ENCODE data around the gene ALG11. TPM values are rescaled to one million over a fixed set of nuclear protein-coding genes. Genes with fewer than 3 reads are reported as not detected.

The ALG11 gene
- total RNA-seq, 6 experiments from 2014 or later = 8.8 to 23.0 (median 15.4) TPM

DNA sequence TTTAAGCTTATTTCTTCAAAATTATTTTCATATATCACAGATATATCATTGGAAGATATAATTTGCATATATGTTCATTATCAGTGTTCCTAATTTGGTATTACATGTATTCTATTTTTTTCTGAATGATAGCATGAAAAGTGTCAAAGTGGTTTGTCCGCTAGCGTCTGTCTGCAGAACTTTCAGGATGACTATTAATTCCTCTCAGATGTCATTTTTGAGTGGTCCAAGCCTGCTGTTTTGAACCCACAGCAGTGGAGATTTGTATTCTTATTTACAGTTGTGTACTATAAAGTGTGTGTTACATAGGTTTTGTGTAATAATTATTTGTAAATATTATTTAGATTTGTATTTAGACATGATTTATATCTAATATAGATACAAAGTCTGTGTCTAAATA lies 20.8 kb downstream of the ALG11 start:
- no peaks in the 10 kb centered on the region for H3K36me3 ChIP-seq
- no peak overlapping the region for H3K4me3 ChIP-seq
- DNase-seq (no peak), ATAC-seq (no peak)
- no peak overlapping the region for H3K27ac ChIP-seq
- TF ChIP-seq POLR2A (IDR thresholded peaks at IDR 0.05) = no peak
- TF ChIP-seq, protein P1, sequence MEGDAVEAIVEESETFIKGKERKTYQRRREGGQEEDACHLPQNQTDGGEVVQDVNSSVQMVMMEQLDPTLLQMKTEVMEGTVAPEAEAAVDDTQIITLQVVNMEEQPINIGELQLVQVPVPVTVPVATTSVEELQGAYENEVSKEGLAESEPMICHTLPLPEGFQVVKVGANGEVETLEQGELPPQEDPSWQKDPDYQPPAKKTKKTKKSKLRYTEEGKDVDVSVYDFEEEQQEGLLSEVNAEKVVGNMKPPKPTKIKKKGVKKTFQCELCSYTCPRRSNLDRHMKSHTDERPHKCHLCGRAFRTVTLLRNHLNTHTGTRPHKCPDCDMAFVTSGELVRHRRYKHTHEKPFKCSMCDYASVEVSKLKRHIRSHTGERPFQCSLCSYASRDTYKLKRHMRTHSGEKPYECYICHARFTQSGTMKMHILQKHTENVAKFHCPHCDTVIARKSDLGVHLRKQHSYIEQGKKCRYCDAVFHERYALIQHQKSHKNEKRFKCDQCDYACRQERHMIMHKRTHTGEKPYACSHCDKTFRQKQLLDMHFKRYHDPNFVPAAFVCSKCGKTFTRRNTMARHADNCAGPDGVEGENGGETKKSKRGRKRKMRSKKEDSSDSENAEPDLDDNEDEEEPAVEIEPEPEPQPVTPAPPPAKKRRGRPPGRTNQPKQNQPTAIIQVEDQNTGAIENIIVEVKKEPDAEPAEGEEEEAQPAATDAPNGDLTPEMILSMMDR (IDR thresholded peaks at IDR 0.05) = no peak
- WGBS (ENCODE audit: insufficient coverage, low coverage, low lambda C conversion rate, missing lambda C conversion rate) = 89% methylated on average over 2 of the region's 2 CpGs
- H3K4me1 ChIP-seq = no peaks in the 10 kb centered on the region
- H3K27me3 ChIP-seq = no peaks in the 10 kb centered on the region
- intact Hi-C loops (cut with DNase I) = no loop called here
- no peaks in the 10 kb centered on the region for H3K9me3 ChIP-seq

DNA sequence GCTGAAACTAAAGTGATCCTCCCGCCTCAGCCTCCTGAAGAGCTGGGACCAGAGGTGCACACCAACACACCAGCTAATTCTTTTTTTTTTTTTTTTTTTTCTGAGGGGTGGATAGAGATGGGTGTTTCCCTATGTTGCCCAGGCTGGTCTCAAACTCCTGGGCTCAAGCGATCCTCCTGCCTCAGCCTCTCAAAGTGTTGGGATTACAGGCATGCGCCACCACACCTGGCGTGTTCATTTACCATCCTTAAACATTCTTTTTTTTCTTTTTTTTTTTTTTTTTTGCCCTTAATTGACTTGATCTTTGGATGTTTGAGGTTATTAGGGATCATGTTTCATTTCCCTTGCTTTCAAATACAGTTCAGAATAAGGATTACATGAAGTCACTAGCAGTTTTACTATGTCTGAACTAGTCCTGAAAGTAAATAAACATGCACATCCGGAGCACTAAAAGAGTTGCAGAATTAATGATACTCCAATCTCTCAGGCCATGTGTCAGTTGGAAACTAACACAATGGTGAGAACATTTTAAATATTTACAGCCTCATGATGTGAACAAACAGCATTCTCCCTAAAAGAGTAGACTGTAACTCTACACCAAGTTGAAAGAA lies 22.5 kb downstream of the ALG11 start:
- Histone ChIP-seq H3K9me3 (no peaks in the 10 kb centered on the region), H3K4me1 (no peaks in the 10 kb centered on the region), H3K36me3 (no peaks in the 10 kb centered on the region), H3K4me3 (no peak overlapping the region), H3K27me3 (no peaks in the 10 kb centered on the region), H3K27ac (no peak overlapping the region)
- intact Hi-C loops (cut with DNase I) = no loop called here
- DNase-seq (no peak), ATAC-seq (no peak)
- TF ChIP-seq, protein P1 (IDR thresholded peaks at IDR 0.05) = no peak
- no peak for TF ChIP-seq POLR2A (IDR thresholded peaks at IDR 0.05)
- 84% methylated on average over 5 of the region's 5 CpGs for WGBS (ENCODE audit: insufficient coverage, low coverage, low lambda C conversion rate, missing lambda C conversion rate)

DNA sequence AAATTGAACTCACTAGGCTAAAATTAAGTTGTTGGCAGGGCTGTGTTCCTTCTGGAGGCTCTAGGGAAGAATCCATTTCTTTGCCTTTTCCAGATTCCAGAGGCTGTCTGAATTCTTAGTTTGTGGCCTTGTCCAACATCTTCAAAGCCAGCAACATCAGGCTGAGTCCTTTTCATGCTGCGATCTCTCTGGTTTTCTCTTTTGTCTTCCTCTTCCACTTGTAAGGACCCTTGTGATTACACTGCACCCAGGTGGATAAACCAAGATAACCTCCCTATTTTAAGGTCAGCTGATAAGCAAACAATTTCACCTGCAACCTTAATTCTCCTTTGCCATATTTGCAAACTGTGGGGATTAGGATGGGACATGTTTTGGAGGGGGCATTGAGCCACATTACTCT lies 23.8 kb downstream of the ALG11 start:
- Histone ChIP-seq H3K36me3 (no peaks in the 10 kb centered on the region), H3K4me1 (no peaks in the 10 kb centered on the region), H3K27ac (no peak overlapping the region), H3K4me3 (no peak overlapping the region), H3K9me3 (no peaks in the 10 kb centered on the region), H3K27me3 (no peaks in the 10 kb centered on the region)
- intact Hi-C loops (cut with DNase I) = no loop called here
- TF ChIP-seq POLR2A (IDR thresholded peaks at IDR 0.05) = no peak
- TF ChIP-seq, protein P1 (IDR thresholded peaks at IDR 0.05) = no peak
- WGBS (ENCODE audit: insufficient coverage, low coverage, low lambda C conversion rate, missing lambda C conversion rate) = 82% methylated on average over 1 of the region's 1 CpG
- ATAC-seq (no peak), DNase-seq (no peak)

DNA sequence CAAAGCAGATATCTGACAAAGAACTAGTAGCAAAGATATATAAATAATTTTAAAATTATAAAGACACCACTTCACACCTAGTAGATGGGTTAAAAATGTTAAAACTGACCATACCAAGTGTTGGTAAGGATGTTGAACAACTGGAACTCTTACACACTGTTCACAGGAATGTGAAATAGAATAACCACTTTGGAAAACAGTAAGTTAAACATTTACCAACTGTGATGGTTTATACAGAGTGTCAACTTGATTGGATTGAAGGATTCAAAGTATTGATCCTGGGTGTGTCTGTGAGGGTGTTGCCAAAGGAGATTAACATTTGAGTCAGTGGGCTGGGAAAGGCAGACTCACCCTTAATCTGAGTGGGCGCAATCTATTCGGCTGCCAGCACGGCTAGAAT lies 31.5 kb downstream of the ALG11 start:
- TF ChIP-seq, protein P1 (IDR thresholded peaks at IDR 0.05) = no peak
- TF ChIP-seq POLR2A (IDR thresholded peaks at IDR 0.05) = no peak
- no peak for DNase-seq
- WGBS (ENCODE audit: insufficient coverage, low coverage, low lambda C conversion rate, missing lambda C conversion rate) = 85% methylated on average over 3 of the region's 3 CpGs
- H3K4me3 ChIP-seq = no peak overlapping the region
- peak in 3 of 4 donors; percentile 48 to 67 (median 54) for ATAC-seq
- H3K36me3 ChIP-seq = no peaks in the 10 kb centered on the region
- no peaks in the 10 kb centered on the region for H3K9me3 ChIP-seq
- no peak overlapping the region for H3K27ac ChIP-seq
- H3K4me1 ChIP-seq = peaks cover 0 to 4% (median 0%) of the 10 kb centered on the region in 4 donors
- intact Hi-C loops (cut with DNase I) = no loop called here
- H3K27me3 ChIP-seq = no peaks in the 10 kb centered on the region

Measured in right lobe of liver (tissue), 6 donors.